GM21526 (cell line): Measurements from ENCODE around the gene TAF8.

Experiments used
- ATAC-seq: cut with Tn5 transposase; IDR thresholded peaks from one replicate; pipeline ENCODE4 v1.9.1; 2021; ENCODE audit warnings: moderate library complexity; ENCODE audit not compliant: unreplicated experiment, low FRiP score

TAF8 gene

DNA sequence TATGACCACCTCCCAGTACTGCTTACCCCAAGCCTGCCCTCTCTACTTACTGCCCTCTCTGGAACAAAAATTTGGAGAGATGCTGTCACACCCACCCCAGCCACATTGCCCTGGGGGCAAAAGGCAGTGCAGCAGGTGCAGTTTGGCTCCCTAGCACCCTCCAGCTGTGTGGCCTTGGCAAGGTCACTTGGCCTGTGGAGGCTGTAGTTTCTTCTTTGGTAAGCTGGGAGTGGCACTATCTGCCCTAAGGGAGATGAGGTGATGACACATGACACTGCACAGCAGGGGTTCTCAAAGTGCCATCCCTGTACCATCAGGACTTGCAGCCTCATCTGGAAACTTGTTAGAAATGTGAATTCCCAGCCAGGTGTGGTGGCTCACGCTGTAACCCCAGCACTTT lies 44.8 kb downstream of the TAF8 start:
- no peak for ATAC-seq

DNA sequence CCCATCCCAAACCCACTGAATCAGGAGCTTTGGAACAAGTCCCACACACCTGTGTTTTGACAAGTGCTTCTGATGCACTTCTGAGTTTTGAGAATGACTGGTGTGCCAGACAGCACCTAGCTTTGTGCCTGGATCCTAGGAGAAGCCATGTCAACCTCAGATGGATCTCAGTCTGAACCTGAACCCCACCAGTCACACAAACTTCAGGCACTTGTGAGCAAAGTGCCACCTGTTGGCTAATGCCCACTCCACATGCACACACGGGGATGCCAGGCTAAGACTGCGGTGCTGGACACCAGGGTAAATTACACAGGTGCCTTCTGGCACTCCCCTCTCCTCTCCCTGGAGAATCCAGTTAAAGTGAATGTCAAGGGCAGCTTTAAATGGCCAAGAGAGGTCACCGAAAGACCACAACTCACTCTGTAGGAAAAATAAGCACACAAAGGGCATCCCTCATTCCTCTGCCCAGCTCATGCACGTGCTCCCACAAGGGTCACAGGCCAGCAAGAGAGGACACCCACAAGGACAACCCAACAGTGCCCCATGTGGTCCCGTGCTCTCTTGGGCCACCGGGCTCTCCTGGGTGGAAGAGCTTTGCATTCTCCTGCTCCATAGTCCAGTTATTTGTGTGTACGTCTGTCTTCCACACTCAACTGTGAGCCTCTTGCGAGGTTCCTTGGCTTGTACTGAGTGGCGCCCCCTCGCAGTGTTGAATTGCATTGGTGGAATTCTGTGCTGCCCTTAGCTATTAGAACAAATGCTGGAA lies 45.6 kb downstream of the TAF8 start:
- ATAC-seq, result no peak

DNA sequence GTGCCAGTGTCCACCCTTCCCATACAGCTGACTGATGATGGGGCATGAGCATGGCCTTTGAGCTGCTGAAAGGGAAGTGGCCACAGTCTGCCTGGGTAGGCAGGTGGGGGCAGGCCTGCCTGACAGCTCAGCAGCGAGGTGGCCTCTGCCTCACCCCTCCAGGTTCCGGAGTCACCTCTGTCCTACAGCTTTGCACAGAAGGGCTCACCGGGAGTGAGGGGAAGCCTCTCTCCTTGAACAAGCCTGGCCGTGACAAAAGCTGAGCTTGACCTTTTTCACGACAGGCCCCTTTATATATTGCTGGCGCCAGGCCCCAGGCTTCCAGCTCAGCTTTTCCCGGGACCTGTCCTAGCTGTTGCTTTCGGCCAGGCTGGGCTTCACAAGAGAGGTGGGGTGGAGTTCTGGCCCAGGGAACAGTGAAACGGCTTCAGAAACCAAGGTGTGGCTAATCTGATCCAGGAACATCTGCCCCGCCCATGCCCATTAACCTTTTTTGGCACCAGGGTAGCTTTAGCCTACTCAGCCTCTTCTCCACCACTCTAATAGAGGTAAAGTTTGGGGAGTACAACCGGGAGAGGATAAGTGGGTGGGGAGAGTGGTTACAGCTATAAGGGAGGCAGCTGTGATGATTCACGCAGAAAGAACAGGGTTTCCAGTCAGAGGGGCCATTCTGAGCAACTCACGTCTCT lies 49.2 kb downstream of the TAF8 start:
- no peak for ATAC-seq

- ATAC-seq, result no peak
Measured at GRCh38 chr6:42100029-42100901, 49.9 kb downstream of the TAF8 start.

GRCh38 chr6:42101186-42101657 lies 50.9 kb downstream of the TAF8 start:
- ATAC-seq, result no peak

GRCh38 chr6:42103216-42103615 lies 52.9 kb downstream of the TAF8 start:
- ATAC-seq, result no peak

GRCh38 chr6:42103753-42104094 lies 53.4 kb downstream of the TAF8 start:
- no peak for ATAC-seq

- no peak for ATAC-seq
Measured at GRCh38 chr6:42104095-42104803, 53.9 kb downstream of the TAF8 start.

GRCh38 chr6:42104804-42105125 lies 54.4 kb downstream of the TAF8 start:
- no peak for ATAC-seq

DNA sequence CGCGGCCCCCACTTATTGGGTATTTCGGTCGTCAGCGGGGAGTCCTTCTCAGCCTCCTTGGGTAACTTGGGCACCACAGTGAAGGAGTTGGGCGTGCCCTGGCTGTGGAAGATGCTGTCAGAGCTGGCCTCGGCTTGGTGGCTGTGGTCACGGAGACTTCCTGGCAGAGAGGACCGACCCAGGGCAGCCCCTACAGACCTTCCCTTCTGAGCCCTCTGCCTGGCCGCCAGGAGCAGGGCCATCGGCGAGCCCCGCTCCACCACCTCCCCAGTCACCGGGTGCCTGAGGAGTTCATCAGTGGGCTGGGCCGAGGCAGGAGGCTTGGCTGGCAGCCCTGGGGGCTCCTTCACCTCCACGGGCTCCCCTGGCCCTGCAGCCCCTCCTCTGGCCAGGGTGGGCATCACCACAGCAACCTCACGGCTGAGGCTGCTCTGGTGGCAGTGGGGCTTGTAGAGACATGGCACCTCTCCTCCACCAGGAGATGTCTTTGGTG lies 54.9 kb downstream of the TAF8 start:
- no peak for ATAC-seq

DNA sequence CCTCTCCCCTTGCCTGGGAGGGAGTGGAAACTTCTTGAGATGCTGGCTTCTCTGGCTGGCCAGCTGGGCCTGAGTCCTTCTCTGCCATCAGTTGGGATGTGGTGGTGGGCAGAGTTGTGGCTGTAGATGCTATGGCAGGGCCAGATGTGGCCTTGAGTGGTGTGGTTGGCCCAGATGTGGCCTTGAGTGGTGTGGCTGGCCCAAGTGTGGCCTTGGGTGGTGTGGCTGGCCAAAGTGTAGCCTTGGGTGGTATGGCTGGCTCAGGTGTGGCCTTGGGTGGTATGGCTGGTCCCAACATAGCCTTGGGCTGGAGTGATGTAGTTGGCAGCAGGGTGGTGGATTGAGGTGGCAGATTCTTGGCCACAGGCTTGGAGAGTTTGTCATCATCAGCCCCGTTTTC lies 55.4 kb downstream of the TAF8 start:
- ATAC-seq, result no peak

DNA sequence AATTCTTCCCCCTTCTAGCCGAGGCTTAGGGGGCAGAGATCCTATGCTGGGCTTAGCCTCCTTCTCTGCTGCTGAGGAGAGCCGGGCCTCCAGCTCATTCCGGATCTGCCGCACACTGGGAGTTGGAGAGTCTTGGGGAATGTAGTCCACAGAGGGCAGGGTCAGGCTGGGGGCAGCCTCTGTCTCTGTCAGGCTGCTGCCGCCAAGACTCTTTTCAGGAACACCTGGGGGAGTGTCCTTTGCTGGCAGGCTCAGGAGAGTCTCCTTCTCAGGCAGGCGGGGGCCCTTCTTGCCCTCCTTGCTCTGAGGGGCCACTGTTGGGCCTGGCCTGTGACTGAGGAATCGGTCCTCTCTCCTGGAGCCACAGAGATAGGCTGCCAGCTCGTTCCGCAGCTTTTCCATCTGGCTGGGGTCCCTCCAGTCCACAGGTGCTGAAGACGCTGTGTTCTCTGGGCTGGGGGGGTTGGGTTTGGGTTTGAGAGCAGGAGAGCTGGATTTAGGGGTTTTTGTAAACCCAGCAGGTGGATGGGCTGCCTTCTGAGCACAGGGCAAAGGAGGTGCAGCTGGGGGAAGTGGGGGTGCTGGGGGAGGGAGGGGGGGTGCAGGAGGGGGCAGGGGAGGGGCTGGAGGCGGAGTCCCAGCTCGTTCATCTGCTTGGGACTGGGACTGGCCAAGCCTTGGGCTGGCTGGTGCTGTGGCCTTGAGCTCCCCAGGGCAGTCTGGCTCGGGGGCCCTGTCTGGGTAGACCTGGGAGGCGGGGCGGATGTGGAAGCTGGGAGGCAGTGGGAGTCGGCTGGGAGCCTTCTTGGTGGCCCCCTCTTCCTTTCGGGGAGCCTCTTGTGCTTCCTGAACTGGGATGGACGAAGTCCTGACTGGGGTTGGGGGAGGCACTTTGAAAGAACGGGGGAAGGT lies 56.0 kb downstream of the TAF8 start:
- no peak for ATAC-seq

DNA sequence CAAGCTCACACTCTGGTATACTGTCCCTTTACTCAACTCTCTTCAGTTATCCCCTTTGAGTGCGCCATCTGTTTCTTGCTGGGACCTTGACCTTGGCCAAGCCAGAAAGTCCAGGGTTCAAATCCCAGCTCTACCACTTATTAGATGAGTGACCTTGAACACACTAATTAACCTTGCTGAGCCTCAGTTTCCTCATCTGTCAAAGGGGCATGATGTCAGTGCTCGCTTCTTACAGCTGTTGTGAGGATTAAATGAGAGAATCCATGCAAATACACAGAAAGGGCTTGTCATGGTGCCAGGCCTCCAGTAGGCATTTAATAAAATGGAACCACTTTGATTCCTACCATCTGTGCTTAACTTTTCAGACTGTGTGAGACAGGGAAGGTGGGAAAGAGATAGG lies 57.7 kb downstream of the TAF8 start:
- no peak for ATAC-seq

- no peak for ATAC-seq
Measured at GRCh38 chr6:42110683-42111082, 60.4 kb downstream of the TAF8 start.

- no peak for ATAC-seq
Measured at GRCh38 chr6:42112351-42112750, 62.0 kb downstream of the TAF8 start.

DNA sequence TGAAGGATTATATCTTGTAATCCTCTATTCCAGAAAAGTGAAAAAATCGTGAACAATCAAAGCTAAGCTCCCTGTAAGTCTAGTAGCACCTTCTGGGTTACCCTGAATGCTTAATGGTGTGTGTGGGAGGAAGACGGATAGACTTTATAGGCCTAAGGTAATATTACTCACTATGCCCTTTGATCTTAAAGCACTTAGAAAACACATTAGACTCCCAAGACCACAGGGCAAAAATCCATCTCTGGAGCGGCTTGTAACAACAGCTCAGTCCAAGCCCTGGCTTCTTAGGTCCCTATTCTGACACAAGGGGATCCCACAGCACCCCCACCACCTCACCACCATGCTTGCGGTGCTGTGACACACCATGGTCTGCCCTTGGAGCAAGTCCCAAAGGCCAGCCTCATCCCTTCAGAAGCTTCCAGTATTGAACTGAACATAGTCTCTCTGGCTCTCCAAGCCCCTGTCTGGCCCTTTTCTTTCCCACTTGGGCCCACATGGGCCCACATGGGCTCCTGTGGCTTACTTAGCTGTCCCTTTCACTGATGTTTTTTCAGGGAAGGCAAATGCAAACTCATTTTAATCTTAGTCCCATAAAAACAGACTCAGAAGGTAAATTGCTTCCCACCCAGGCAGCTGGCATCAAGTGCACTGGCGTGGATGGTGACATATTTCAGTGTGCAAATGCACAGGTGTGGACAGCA lies 63.8 kb downstream of the TAF8 start:
- no peak for ATAC-seq

- no peak for ATAC-seq
Measured at GRCh38 chr6:42117843-42118161, 67.5 kb downstream of the TAF8 start.

DNA sequence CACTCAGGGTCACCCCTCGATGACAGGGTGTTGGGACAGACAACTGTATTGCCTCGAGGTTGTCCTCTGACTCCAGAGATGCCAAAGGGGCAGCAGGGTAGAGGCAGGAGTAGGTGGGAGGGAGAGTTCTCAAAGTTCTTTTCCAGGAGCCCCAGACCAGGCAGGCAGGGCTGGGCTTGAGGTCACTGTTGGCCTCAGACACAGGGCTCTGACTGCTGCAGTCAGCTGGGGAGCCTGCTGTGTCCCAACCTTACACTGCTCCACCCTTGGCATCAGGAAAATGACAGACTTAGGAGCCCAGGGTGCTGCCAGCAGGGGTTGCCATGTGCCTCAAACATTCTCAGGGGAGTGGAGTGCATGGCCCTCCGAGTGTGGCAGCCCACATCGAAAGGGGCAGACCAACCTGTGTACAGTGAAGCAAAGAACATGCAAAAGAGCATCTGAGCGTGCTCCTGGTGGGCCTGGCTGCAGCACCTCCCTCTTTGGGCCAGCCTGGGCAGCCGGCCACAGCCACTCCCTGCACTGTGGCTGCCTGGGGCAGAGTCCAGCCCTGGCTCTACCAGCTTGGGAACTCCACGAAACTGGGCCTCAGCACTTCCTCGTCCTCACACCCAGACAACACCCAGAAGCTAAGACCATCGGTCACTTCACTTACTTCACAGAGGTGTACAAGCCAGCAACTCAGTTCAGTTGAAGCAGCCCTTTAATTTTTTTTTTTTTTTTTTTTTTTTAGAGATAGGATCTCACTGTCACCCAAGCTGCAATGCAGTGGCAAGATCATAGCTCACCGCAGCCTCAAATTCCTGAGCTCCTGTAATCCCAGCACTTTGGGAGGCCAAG lies 68.1 kb downstream of the TAF8 start:
- no peak for ATAC-seq
